IPS-20b (cell line): Measurements from ENCODE around the gene IREB2.
"Not testable (repeated sequence)": the region's sequence is repeated elsewhere in the genome, so short reads cannot be mapped to it uniquely, and the experiment has no call there.

Source experiments
- H3K27ac ChIP-seq: one replicate; pipeline ENCODE4 v1.5.1; 2013; ENCODE audit warnings: low read length
- H3K27me3 ChIP-seq: 2 replicates; pipeline ENCODE4 v1.6.1; 2013; ENCODE audit warnings: mild to moderate bottlenecking, low read length, inconsistent platforms; ENCODE audit not compliant: insufficient read depth
- H3K36me3 ChIP-seq: 2 replicates; pipeline ENCODE4 v1.6.1; 2013; ENCODE audit warnings: low read depth, mild to moderate bottlenecking, inconsistent platforms, low read length, moderate library complexity; ENCODE audit not compliant: insufficient read depth
- H3K4me1 ChIP-seq: 2 replicates; pipeline ENCODE4 v1.6.1; 2013; ENCODE audit warnings: mild to moderate bottlenecking, control low read depth, inconsistent platforms, low read length, moderate library complexity; ENCODE audit not compliant: insufficient read depth
- H3K4me3 ChIP-seq: 2 replicates; pipeline ENCODE4 v1.5.1; 2013; ENCODE audit warnings: mild to moderate bottlenecking, low read length, inconsistent platforms
- H3K9ac ChIP-seq: 2 replicates; pipeline ENCODE4 v1.6.1; 2013; ENCODE audit warnings: low read depth, mild to moderate bottlenecking, inconsistent platforms, low read length, moderate library complexity
- H3K9me3 ChIP-seq: 2 replicates; pipeline ENCODE4 v1.6.1; 2013; ENCODE audit warnings: mild to moderate bottlenecking, low read depth, low read length, inconsistent platforms; ENCODE audit not compliant: insufficient read depth

IREB2 gene

GRCh38 chr15:78507831-78508160, 69.8 kb downstream of the IREB2 start:
- peak overlapping the region; percentile 63 for H3K4me3 ChIP-seq
- H3K4me1 ChIP-seq = no peaks in the 10 kb centered on the region
- H3K27ac ChIP-seq = no peak overlapping the region
- no peaks in the 10 kb centered on the region for H3K36me3 ChIP-seq
- H3K27me3 ChIP-seq = peaks cover 24% of the 10 kb centered on the region
- peak overlapping the region; percentile 49; the same call in 1 of the 2 replicates for H3K9ac ChIP-seq
- H3K9me3 ChIP-seq = no peaks in the 10 kb centered on the region

GRCh38 chr15:78508272-78508671, 70.3 kb downstream of the IREB2 start:
- Histone ChIP-seq H3K4me3 (peak overlapping the region; percentile 63), H3K9me3 (no peaks in the 10 kb centered on the region), H3K9ac (peak overlapping the region; percentile 49; the same call in 1 of the 2 replicates), H3K36me3 (no peaks in the 10 kb centered on the region), H3K4me1 (no peaks in the 10 kb centered on the region), H3K27me3 (peaks cover 24% of the 10 kb centered on the region), H3K27ac (no peak overlapping the region)

GRCh38 chr15:78509726-78510312, 71.8 kb downstream of the IREB2 start:
- Histone ChIP-seq H3K4me3 (no peak overlapping the region), H3K4me1 (no peaks in the 10 kb centered on the region)

GRCh38 chr15:78520035-78520434, 82.0 kb downstream of the IREB2 start:
- H3K36me3 ChIP-seq, H3K27me3 ChIP-seq, H3K27ac ChIP-seq, H3K4me3 ChIP-seq, H3K4me1 ChIP-seq, H3K9ac ChIP-seq: not testable (repeated sequence)
- H3K9me3 ChIP-seq = peaks cover 16% of the 10 kb centered on the region

More at GRCh38 chr15:78509726-78510312, 71.8 kb downstream of the IREB2 start:
- Histone ChIP-seq H3K9ac (no peak overlapping the region), H3K36me3 (no peaks in the 10 kb centered on the region), H3K27ac (no peak overlapping the region), H3K9me3 (no peaks in the 10 kb centered on the region), H3K27me3 (peaks cover 24% of the 10 kb centered on the region)

GRCh38 chr15:78524230-78524629, 86.2 kb downstream of the IREB2 start:
- Histone ChIP-seq H3K4me3 (no peak overlapping the region), H3K36me3 (no peaks in the 10 kb centered on the region), H3K27me3 (no peaks in the 10 kb centered on the region), H3K4me1 (no peaks in the 10 kb centered on the region), H3K9me3 (peaks cover 23% of the 10 kb centered on the region), H3K27ac (no peak overlapping the region), H3K9ac (no peak overlapping the region)

GRCh38 chr15:78527325-78527724, 89.3 kb downstream of the IREB2 start:
- Histone ChIP-seq H3K27ac (no peak overlapping the region), H3K4me1 (no peaks in the 10 kb centered on the region), H3K9me3 (peaks cover 19% of the 10 kb centered on the region), H3K4me3 (no peak overlapping the region), H3K9ac (no peak overlapping the region), H3K36me3 (no peaks in the 10 kb centered on the region), H3K27me3 (no peaks in the 10 kb centered on the region)

GRCh38 chr15:78533331-78533730, 95.3 kb downstream of the IREB2 start:
- Histone ChIP-seq H3K4me1 (no peaks in the 10 kb centered on the region), H3K9ac (no peak overlapping the region), H3K4me3 (no peak overlapping the region), H3K36me3 (no peaks in the 10 kb centered on the region), H3K27ac (no peak overlapping the region), H3K27me3 (no peaks in the 10 kb centered on the region), H3K9me3 (peaks cover under 1% of the 10 kb centered on the region; the same call in 1 of the 2 replicates)

- Histone ChIP-seq H3K27me3 (no peaks in the 10 kb centered on the region), H3K27ac (no peak overlapping the region), H3K9me3 (no peaks in the 10 kb centered on the region), H3K4me3 (no peak overlapping the region), H3K4me1 (no peaks in the 10 kb centered on the region), H3K36me3 (no peaks in the 10 kb centered on the region), H3K9ac (no peak overlapping the region)
Measured at GRCh38 chr15:78536134-78536533, 98.1 kb downstream of the IREB2 start.

- Histone ChIP-seq H3K27ac (no peak overlapping the region), H3K9me3 (no peaks in the 10 kb centered on the region), H3K36me3 (peaks cover 7% of the 10 kb centered on the region), H3K27me3 (no peaks in the 10 kb centered on the region), H3K4me3 (no peak overlapping the region), H3K9ac (no peak overlapping the region), H3K4me1 (peaks cover 5% of the 10 kb centered on the region; the same call in 1 of the 2 replicates)
Measured at GRCh38 chr15:78537266-78537905, 99.4 kb downstream of the IREB2 start.

GRCh38 chr15:78538358-78538757, 100.3 kb downstream of the IREB2 start:
- no peak overlapping the region for H3K4me3 ChIP-seq
- peaks cover 5% of the 10 kb centered on the region; the same call in 1 of the 2 replicates for H3K4me1 ChIP-seq
- H3K9ac ChIP-seq = no peak overlapping the region
- H3K9me3 ChIP-seq = no peaks in the 10 kb centered on the region
- no peak overlapping the region for H3K27ac ChIP-seq
- H3K27me3 ChIP-seq = no peaks in the 10 kb centered on the region
- peaks cover 17% of the 10 kb centered on the region for H3K36me3 ChIP-seq

GRCh38 chr15:78539464-78540140, 101.6 kb downstream of the IREB2 start:
- peak overlapping the region; percentile 96; the same call in 1 of the 2 replicates for H3K9ac ChIP-seq
- not testable (repeated sequence) for H3K4me1 ChIP-seq, H3K27me3 ChIP-seq, H3K9me3 ChIP-seq
- H3K36me3 ChIP-seq = peaks cover 29% of the 10 kb centered on the region
- H3K4me3 ChIP-seq = peak overlapping the region; percentile 90
- peak overlapping the region; percentile 84 for H3K27ac ChIP-seq
